Activated CD4-positive, alpha-beta T cell treated with anti-CD3 and anti-CD28 coated beads, Interleukin-2, amount 10 ng/mL, durations not matched to agents 7 days and 5 days (primary cell): ENCODE data around the gene PXYLP1. TPM values are rescaled to one million over a fixed set of nuclear protein-coding genes. Genes with fewer than 3 reads are reported as not detected.

Experiments used
- CTCF ChIA-PET: fragments of 350-600 bp; sonication (Branson Sonifier 250); formaldehyde crosslinking; loops from one replicate; lab custom pipeline; 2021; ENCODE audit warnings: antibody characterized with exemption; lab: Charles Lee
- POLR2A ChIA-PET: fragments of 350-600 bp; sonication (Branson Sonifier 250); formaldehyde crosslinking; loops from one replicate; lab custom pipeline; 2021; ENCODE audit warnings: antibody characterized with exemption; lab: Charles Lee
- DNase-seq: peaks from one replicate; pipeline ENCODE4 v3.0.0-alpha.2; 2020
- H3K27ac Mint-ChIP-seq: one replicate; pipeline ENCODE4 v1.8.0; 2021; ENCODE audit warnings: mild to moderate bottlenecking, moderate library complexity, mixed read lengths
- H3K27me3 Mint-ChIP-seq: one replicate; pipeline ENCODE4 v1.8.0; 2021; ENCODE audit warnings: mixed read lengths
- H3K36me3 Mint-ChIP-seq: one replicate; pipeline ENCODE4 v1.8.0; 2021; ENCODE audit warnings: low read depth, mixed read lengths
- H3K4me1 Mint-ChIP-seq: one replicate; pipeline ENCODE4 v1.8.0; 2021; ENCODE audit warnings: mixed read lengths
- H3K4me3 Mint-ChIP-seq: one replicate; pipeline ENCODE4 v1.8.0; 2021; ENCODE audit warnings: mild to moderate bottlenecking, moderate library complexity, mixed read lengths
- H3K9me3 Mint-ChIP-seq: one replicate; pipeline ENCODE4 v1.8.0; 2021; ENCODE audit warnings: mixed read lengths
- total RNA-seq, 2 experiments: library from RNA; stranded (reverse); gene quantifications; one replicate each; pipeline ENCODE4 v1.2.3, GENCODE V29; 2021

The PXYLP1 gene
- total RNA-seq, 2 experiments from 2014 or later = 11.9 to 12.1 TPM

- H3K36me3 Mint-ChIP-seq = no peaks in the 10 kb centered on the region
- no peaks in the 10 kb centered on the region for H3K4me1 Mint-ChIP-seq
- H3K27ac Mint-ChIP-seq = no peak overlapping the region
- ChIA-PET CTCF (no interaction called here), POLR2A (no interaction called here)
- no peak for DNase-seq
- no peak overlapping the region for H3K4me3 Mint-ChIP-seq
- peaks cover 3% of the 10 kb centered on the region for H3K27me3 Mint-ChIP-seq
- no peaks in the 10 kb centered on the region for H3K9me3 Mint-ChIP-seq
These were observed 19.5 kb upstream of the PXYLP1 start for GRCh38 chr3:141212101-141212500.

DNA sequence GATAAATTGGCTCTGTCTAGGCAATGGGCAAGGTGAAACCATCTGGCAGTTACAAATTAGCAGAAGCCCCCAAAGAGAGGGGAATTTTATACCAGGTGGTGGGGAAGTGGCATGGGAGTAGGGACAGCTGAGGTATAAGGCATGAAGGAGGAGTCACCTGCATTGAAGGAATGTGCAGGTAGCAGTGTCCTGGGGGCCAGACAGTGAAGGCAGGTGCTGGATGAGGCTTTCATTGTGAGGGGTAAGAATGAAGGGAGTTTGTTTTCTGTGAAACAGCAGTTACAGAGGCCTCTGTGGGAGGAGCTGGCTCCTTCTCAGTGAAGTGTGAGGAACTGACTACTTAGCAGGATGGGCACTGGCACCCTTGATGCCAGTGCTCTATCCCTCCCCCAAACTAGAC lies 19.1 kb upstream of the PXYLP1 start:
- no peaks in the 10 kb centered on the region for H3K36me3 Mint-ChIP-seq
- CTCF ChIA-PET = no interaction called here
- H3K27ac Mint-ChIP-seq = no peak overlapping the region
- no peaks in the 10 kb centered on the region for H3K9me3 Mint-ChIP-seq
- POLR2A ChIA-PET = no interaction called here
- peaks cover 4% of the 10 kb centered on the region for H3K27me3 Mint-ChIP-seq
- DNase-seq = no peak
- no peaks in the 10 kb centered on the region for H3K4me1 Mint-ChIP-seq
- H3K4me3 Mint-ChIP-seq = no peak overlapping the region

GRCh38 chr3:141216975-141217374 lies 14.7 kb upstream of the PXYLP1 start:
- CTCF ChIA-PET = interaction anchor here (1.7 kb wide), 1 partner anchor 14 kb away, joined by 9 read pairs; the partner anchor contains the start of gene PXYLP1
- Mint-ChIP-seq H3K4me1 (no peaks in the 10 kb centered on the region), H3K27ac (no peak overlapping the region), H3K9me3 (no peaks in the 10 kb centered on the region), H3K36me3 (no peaks in the 10 kb centered on the region), H3K4me3 (no peak overlapping the region), H3K27me3 (peaks cover 8% of the 10 kb centered on the region)
- POLR2A ChIA-PET = no interaction called here
- no peak for DNase-seq

DNA sequence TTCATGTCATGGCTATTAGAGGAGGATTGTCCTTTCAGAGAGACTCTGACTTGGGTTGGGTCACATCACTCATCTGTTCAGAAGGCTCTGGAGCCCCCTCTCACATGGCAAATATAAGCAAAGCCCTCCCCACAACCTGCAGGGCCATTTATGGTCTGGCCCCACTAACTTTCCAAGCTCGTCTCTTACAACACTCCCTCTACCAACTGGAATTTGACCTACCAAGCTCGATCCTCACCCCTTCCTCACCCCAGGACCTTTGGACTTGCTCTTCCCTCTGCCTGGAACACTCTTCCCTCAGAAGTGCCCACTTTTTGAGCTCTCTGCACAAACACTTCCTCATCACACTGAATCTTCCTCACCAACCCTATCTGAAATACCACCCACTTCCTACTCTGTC lies 14.2 kb upstream of the PXYLP1 start:
- H3K9me3 Mint-ChIP-seq = no peaks in the 10 kb centered on the region
- H3K27me3 Mint-ChIP-seq = peaks cover 8% of the 10 kb centered on the region
- no peak overlapping the region for H3K4me3 Mint-ChIP-seq
- ChIA-PET POLR2A (no interaction called here), CTCF (interaction anchor here (1.7 kb wide), 1 partner anchor 14 kb away, joined by 9 read pairs; the partner anchor contains the start of gene PXYLP1)
- no peaks in the 10 kb centered on the region for H3K36me3 Mint-ChIP-seq
- no peaks in the 10 kb centered on the region for H3K4me1 Mint-ChIP-seq
- no peak overlapping the region for H3K27ac Mint-ChIP-seq
- no peak for DNase-seq

DNA sequence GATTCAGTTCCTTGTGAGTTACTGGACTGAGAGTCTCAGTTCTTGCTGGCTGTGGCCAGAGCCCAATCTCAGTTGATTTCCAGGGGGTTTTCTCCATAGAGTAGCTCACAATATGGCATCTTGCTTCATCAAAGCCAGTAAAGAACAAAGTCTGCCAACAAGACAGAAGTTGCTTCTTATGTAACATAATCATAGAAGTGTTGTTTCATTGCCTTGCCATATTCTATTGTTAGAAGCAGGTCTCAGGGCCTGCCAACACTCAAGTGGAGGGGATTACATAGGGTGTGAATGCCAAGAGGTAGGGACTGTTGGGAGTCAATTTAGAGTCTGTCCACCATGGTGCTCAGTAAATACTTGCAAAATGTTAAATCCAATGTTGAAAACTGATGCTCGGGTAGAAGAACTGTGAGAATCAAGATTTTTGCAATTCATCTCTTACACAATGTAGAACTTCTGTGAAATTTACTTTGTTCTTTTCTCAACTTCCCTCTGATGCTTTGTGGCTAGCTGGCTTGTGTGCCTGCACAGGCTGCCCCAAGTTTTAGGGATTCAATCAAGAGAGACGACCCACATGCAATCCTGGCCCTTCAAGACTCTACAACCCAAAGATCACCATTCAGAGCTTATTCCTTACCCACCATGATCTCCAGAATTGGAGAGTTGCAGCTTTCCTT lies 13.3 kb upstream of the PXYLP1 start:
- no peaks in the 10 kb centered on the region for H3K36me3 Mint-ChIP-seq
- peaks cover 3% of the 10 kb centered on the region for H3K9me3 Mint-ChIP-seq
- peaks cover 8% of the 10 kb centered on the region for H3K27me3 Mint-ChIP-seq
- POLR2A ChIA-PET = no interaction called here
- H3K4me1 Mint-ChIP-seq = no peaks in the 10 kb centered on the region
- DNase-seq = no peak
- no peak overlapping the region for H3K4me3 Mint-ChIP-seq
- CTCF ChIA-PET = interaction anchor here (1.7 kb wide), 1 partner anchor 13 kb away, joined by 9 read pairs; the partner anchor contains the start of gene PXYLP1
- no peak overlapping the region for H3K27ac Mint-ChIP-seq

DNA sequence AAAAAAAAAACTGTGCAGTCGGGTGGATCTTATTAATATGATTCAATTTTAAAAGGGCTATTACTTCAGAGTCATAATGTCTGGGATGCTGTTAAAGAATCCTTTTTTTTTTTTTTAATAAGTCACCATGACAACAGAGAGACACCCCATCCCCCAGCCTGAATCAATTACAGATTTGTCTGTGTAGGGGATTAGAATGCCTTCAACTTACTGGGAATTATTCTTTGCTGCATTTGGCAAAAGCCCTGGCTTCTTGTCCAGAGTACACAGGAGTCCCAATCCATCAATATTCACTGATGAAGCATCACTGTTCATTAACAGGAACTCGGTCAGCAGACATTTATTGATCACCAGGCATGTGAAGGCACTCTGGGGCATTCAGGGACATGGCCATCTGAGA lies 12.7 kb upstream of the PXYLP1 start:
- Mint-ChIP-seq H3K36me3 (no peaks in the 10 kb centered on the region), H3K4me3 (no peak overlapping the region), H3K9me3 (peaks cover 8% of the 10 kb centered on the region), H3K4me1 (no peaks in the 10 kb centered on the region), H3K27me3 (peaks cover 8% of the 10 kb centered on the region), H3K27ac (no peak overlapping the region)
- ChIA-PET POLR2A (no interaction called here), CTCF (interaction anchor here (1.1 kb wide), 1 partner anchor 13 kb away, joined by 3 read pairs; the partner anchor contains the start of gene PXYLP1)
- no peak for DNase-seq

GRCh38 chr3:141223673-141224166 lies 7.9 kb upstream of the PXYLP1 start:
- peaks cover 2% of the 10 kb centered on the region for H3K27me3 Mint-ChIP-seq
- peaks cover 8% of the 10 kb centered on the region for H3K9me3 Mint-ChIP-seq
- peaks cover 2% of the 10 kb centered on the region for H3K4me1 Mint-ChIP-seq
- no peak overlapping the region for H3K4me3 Mint-ChIP-seq
- no peaks in the 10 kb centered on the region for H3K36me3 Mint-ChIP-seq
- CTCF ChIA-PET = no interaction called here
- no peak for DNase-seq
- no peak overlapping the region for H3K27ac Mint-ChIP-seq
- POLR2A ChIA-PET = no interaction called here

- Mint-ChIP-seq H3K27me3 (peaks cover 2% of the 10 kb centered on the region), H3K27ac (no peak overlapping the region), H3K4me1 (peaks cover 18% of the 10 kb centered on the region), H3K9me3 (peaks cover 8% of the 10 kb centered on the region), H3K4me3 (no peak overlapping the region), H3K36me3 (peaks cover 2% of the 10 kb centered on the region)
- no peak for DNase-seq
- ChIA-PET POLR2A (no interaction called here), CTCF (no interaction called here)
These were observed 5.7 kb upstream of the PXYLP1 start for GRCh38 chr3:141225939-141226338.

DNA sequence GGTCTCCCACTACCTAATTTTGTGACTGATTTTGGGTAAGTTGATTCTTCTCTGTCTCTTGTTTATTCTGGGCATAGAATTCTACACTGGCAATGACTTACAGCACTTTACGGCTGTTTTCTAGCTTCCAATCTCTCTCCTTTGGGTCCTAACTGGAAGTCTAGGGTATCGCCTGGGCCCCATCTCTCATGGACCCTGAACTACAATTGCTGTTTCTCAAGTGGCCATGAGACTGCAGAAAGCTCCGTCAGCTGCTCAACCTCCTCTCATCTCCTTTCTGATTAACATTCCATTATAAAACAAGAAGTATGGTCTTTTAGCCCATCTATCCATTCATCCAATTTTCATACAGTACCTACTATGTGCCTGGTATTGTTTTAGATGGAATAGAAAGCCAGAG lies 4.4 kb upstream of the PXYLP1 start:
- POLR2A ChIA-PET = no interaction called here
- H3K4me1 Mint-ChIP-seq = peaks cover 20% of the 10 kb centered on the region
- CTCF ChIA-PET = interaction anchor here (1.1 kb wide), 1 partner anchor 9 kb away, joined by 3 read pairs; no protein-coding TSS in a partner anchor
- no peak overlapping the region for H3K27ac Mint-ChIP-seq
- no peak for DNase-seq
- H3K36me3 Mint-ChIP-seq = peaks cover 2% of the 10 kb centered on the region
- peaks cover 8% of the 10 kb centered on the region for H3K9me3 Mint-ChIP-seq
- no peak overlapping the region for H3K4me3 Mint-ChIP-seq
- H3K27me3 Mint-ChIP-seq = peaks cover 2% of the 10 kb centered on the region

GRCh38 chr3:141227752-141228151 lies 3.9 kb upstream of the PXYLP1 start:
- Mint-ChIP-seq H3K27ac (no peak overlapping the region), H3K4me1 (peaks cover 24% of the 10 kb centered on the region), H3K27me3 (peaks cover 4% of the 10 kb centered on the region), H3K4me3 (no peak overlapping the region), H3K36me3 (peaks cover 4% of the 10 kb centered on the region), H3K9me3 (peaks cover 8% of the 10 kb centered on the region)
- no peak for DNase-seq
- ChIA-PET CTCF (interaction anchor here (1.1 kb wide), 1 partner anchor 9 kb away, joined by 3 read pairs; no protein-coding TSS in a partner anchor), POLR2A (no interaction called here)

- Mint-ChIP-seq H3K4me1 (peaks cover 29% of the 10 kb centered on the region), H3K36me3 (peaks cover 4% of the 10 kb centered on the region), H3K27me3 (peaks cover 4% of the 10 kb centered on the region), H3K27ac (no peak overlapping the region), H3K4me3 (no peak overlapping the region), H3K9me3 (peaks cover 4% of the 10 kb centered on the region)
- DNase-seq = no peak
- CTCF ChIA-PET = no interaction called here
- POLR2A ChIA-PET = no interaction called here
These were observed 3.2 kb upstream of the PXYLP1 start for GRCh38 chr3:141228395-141228794.

DNA sequence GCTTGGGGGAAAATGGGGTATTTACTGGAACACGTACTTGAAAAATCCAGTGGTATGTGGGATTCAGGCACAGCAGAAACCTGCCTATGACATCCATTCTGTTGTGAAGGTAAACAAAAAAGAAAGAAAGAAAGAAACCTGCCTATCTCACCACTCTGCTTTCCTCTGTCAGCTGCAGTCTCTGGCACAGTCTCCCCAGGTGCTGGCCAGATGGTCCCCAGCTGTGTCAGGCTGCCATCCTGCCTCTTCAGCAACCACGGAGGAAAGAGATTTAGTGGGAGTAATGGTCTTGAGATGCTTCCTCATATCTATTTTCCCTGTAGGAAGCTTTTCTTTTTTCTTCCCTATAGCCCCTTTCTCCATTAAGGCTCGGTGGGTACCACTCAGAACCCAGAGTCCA lies 2.5 kb upstream of the PXYLP1 start:
- Mint-ChIP-seq H3K4me1 (peaks cover 35% of the 10 kb centered on the region), H3K27ac (no peak overlapping the region), H3K36me3 (peaks cover 4% of the 10 kb centered on the region), H3K4me3 (no peak overlapping the region), H3K9me3 (no peaks in the 10 kb centered on the region), H3K27me3 (peaks cover 4% of the 10 kb centered on the region)
- no peak for DNase-seq
- ChIA-PET POLR2A (no interaction called here), CTCF (interaction anchor here (1.0 kb wide), 1 partner anchor 27 kb away, joined by 3 read pairs; no protein-coding TSS in a partner anchor)

DNA sequence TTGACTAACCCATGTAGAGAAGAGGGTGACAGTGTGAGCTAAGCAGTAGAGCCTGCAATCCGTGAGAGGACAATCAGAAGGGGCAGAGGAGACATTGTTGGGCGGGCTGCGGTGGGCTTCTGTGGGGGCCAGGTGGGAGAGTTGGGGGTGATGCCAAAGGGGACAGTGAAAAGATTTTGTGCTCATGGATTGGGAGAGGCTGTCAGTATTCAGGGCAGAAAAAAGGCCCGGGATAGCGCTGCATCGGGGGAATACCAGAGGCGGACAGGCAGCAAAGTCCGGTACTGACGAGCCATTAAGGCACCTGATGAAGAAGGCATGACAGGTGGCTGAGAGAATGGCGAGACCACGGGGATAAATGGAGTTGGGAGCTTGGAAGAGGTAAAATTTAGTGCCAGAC lies 1.3 kb upstream of the PXYLP1 start:
- Mint-ChIP-seq H3K4me1 (peaks cover 47% of the 10 kb centered on the region), H3K4me3 (peak overlapping the region; percentile 85), H3K9me3 (no peaks in the 10 kb centered on the region), H3K36me3 (peaks cover 11% of the 10 kb centered on the region), H3K27ac (peak overlapping the region; percentile 97), H3K27me3 (peaks cover 3% of the 10 kb centered on the region)
- ChIA-PET CTCF (interaction anchor here (1.3 to 4.6 kb wide), 5 partner anchors 11 to 229 kb away, joined by 3 to 36 read pairs (median 9); no protein-coding TSS in a partner anchor), POLR2A (no interaction called here)
- no peak for DNase-seq
